Putamen (tissue), 1 donor: ENCODE results near the gene USP11.

Source experiments
- DNase-seq: peaks from one replicate; pipeline ENCODE4 v3.0.0-alpha.2; 2016; ENCODE audit warnings: low spot score

Gene USP11

GRCh38 chrX:47204970-47205369, 27.8 kb upstream of the USP11 start:
- no peak for DNase-seq

GRCh38 chrX:47206316-47206715, 26.5 kb upstream of the USP11 start:
- no peak for DNase-seq

GRCh38 chrX:47208108-47208507, 24.7 kb upstream of the USP11 start:
- no peak for DNase-seq

- no peak for DNase-seq
These were observed 23.1 kb upstream of the USP11 start for GRCh38 chrX:47209508-47210238.

GRCh38 chrX:47210661-47211425, 22.0 kb upstream of the USP11 start:
- no peak for DNase-seq

GRCh38 chrX:47212381-47213293, 20.2 kb upstream of the USP11 start:
- DNase-seq, result no peak

- no peak for DNase-seq
These were observed 18.3 kb upstream of the USP11 start for GRCh38 chrX:47214435-47215077.

GRCh38 chrX:47215291-47215900, 17.4 kb upstream of the USP11 start:
- DNase-seq, result no peak

GRCh38 chrX:47216393-47216925, 16.4 kb upstream of the USP11 start:
- no peak for DNase-seq

- peak; percentile 11 for DNase-seq
These were observed 15.5 kb upstream of the USP11 start for GRCh38 chrX:47217121-47217851.

- DNase-seq, result peak; percentile 97
These were observed 14.9 kb upstream of the USP11 start for GRCh38 chrX:47217852-47218279.

- peak; percentile 79 for DNase-seq
These were observed 14.4 kb upstream of the USP11 start, which contains the start of gene CDK16 for GRCh38 chrX:47218280-47218919. CDK16 (plus strand) TSS chrX:47218681; CDS start chrX:47223558, 4,877 bp downstream.

- peak; percentile 7 for DNase-seq
These were observed 13.6 kb upstream of the USP11 start for GRCh38 chrX:47218920-47219815.

GRCh38 chrX:47221756-47222155, 11.1 kb upstream of the USP11 start:
- DNase-seq, result no peak

- no peak for DNase-seq
These were observed 10.0 kb upstream of the USP11 start for GRCh38 chrX:47222751-47223350.

- no peak for DNase-seq
These were observed 9.1 kb upstream of the USP11 start for GRCh38 chrX:47223476-47224250.

- no peak for DNase-seq
These were observed 8.4 kb upstream of the USP11 start for GRCh38 chrX:47224266-47224895.
